Central memory CD4-positive, alpha-beta T cell (primary cell): Measurements from ENCODE around the gene COLQ.

Experiments
- DNase-seq: peaks from one replicate; pipeline ENCODE4 v3.0.0; 2022

Gene COLQ

GRCh38 chr3:15453991-15454625 is 67.4 kb downstream of the COLQ start:
- DNase-seq, result no peak

GRCh38 chr3:15453501-15453900 is 68.0 kb downstream of the COLQ start:
- no peak for DNase-seq

- no peak for DNase-seq
Measured at GRCh38 chr3:15452961-15453360, 68.5 kb downstream of the COLQ start.

- no peak for DNase-seq
Measured at GRCh38 chr3:15452156-15452555, 69.3 kb downstream of the COLQ start.

- DNase-seq, result no peak
Measured at GRCh38 chr3:15451216-15452113, 70.0 kb downstream of the COLQ start.

- no peak for DNase-seq
Measured at GRCh38 chr3:15450438-15451215, 70.9 kb downstream of the COLQ start.

- DNase-seq, result no peak
Measured at GRCh38 chr3:15449489-15450224, 71.8 kb downstream of the COLQ start.

- DNase-seq, result no peak
Measured at GRCh38 chr3:15443826-15444524, 77.5 kb downstream of the COLQ start.

- DNase-seq, result no peak
Measured at GRCh38 chr3:15440891-15441290, 80.6 kb downstream of the COLQ start.

GRCh38 chr3:15439476-15439875 is 82.0 kb downstream of the COLQ start:
- no peak for DNase-seq

- DNase-seq, result no peak
Measured at GRCh38 chr3:15438983-15439382, 82.5 kb downstream of the COLQ start.

GRCh38 chr3:15436246-15436645 is 85.3 kb downstream of the COLQ start:
- no peak for DNase-seq

GRCh38 chr3:15434756-15435155 is 86.8 kb downstream of the COLQ start:
- DNase-seq, result no peak

- DNase-seq, result no peak
Measured at GRCh38 chr3:15433531-15433930, 88.0 kb downstream of the COLQ start.

- no peak for DNase-seq
Measured at GRCh38 chr3:15431256-15431837, 90.2 kb downstream of the COLQ start.

GRCh38 chr3:15430624-15431023 is 90.9 kb downstream of the COLQ start:
- no peak for DNase-seq

GRCh38 chr3:15429080-15429479 is 92.4 kb downstream of the COLQ start:
- DNase-seq, result no peak

- no peak for DNase-seq
Measured at GRCh38 chr3:15428539-15428938, 93.0 kb downstream of the COLQ start.

- no peak for DNase-seq
Measured at GRCh38 chr3:15427981-15428380, 93.5 kb downstream of the COLQ start.

- peak; percentile 81 for DNase-seq
Measured at GRCh38 chr3:15427182-15427880, 94.2 kb downstream of the COLQ start, which contains the start of the genes EAF1 and METTL6. Gene EAF1 (plus strand): TSS chr3:15427598. CDS start chr3:15427780, 182 bp downstream. Gene METTL6 (minus strand): TSS chr3:15427544. CDS start chr3:15426511, 1,033 bp downstream.
